T47D (cell line): ENCODE measurements around the gene GP2.
A peak's percentile ranks its signal among the peaks of the same experiment; 100 is the strongest.
"Not testable (repeated sequence)": the region's sequence is repeated elsewhere in the genome, so short reads cannot be mapped to it uniquely, and the experiment has no call there.

Experiments used
- DNase-seq, 2 experiments: peaks; one replicate each; pipeline versions ENCODE4 v3.0.0 to v3.0.0-alpha.2; 2011 to 2012; ENCODE audit warnings: low read depth in 1 of 2, low spot score in 1 of 2
- JUND ChIP-seq: IDR thresholded peaks from 2 replicates; pipeline ENCODE4 v1.6.1; 2012; ENCODE audit warnings: low read depth
- in situ Hi-C: cut with HindIII; loops from 2 replicates; pipeline ENCODE4 v1.10.0; 2016; ENCODE audit warnings: low sequenced_read_pairs, low pct_unique_long_range_greater_than_20kb

GP2 gene

DNA sequence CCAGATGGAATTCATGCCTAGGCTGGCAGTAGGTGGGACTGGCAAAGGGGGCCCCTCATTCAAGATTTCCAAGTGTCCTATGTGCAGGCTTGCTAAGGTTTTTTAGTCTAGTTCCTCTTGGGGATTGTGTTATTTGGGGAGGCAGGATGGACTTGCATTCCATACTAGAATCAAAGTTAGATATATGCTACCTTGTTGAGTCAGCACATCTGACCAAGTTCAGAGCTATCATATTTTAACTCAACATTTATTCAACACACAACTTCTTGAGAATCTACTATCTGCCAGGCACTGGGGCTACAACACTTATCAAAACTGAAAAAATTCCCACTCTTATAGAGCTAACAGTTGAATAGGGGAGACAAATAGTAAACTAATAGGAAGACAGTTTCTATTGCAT, 6.7 kb downstream of the GP2 start:
- no peak for DNase-seq
- no peak for TF ChIP-seq JUND
- in situ Hi-C loops: no loop called here

DNA sequence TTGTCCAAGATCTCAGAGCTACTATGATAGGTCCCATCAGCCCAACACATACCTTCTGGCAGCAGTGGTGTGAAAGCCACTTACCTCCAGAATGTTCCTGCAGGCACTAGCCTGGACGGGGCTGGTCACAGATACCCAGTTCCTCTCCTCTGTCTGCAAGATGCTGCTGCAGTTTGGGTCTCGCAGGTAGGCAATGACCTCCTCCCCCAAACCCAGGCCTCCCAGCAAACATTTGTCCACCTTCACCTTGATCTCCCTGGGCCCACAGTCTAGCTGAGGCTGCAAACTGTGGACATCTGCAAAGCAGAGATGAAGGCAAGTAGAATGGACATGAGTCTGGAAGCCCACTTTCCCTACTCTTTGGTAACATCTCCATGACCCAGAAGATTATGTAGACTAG, 7.1 kb downstream of the GP2 start:
- no peak for DNase-seq
- TF ChIP-seq JUND: no peak
- in situ Hi-C loops: no loop called here

DNA sequence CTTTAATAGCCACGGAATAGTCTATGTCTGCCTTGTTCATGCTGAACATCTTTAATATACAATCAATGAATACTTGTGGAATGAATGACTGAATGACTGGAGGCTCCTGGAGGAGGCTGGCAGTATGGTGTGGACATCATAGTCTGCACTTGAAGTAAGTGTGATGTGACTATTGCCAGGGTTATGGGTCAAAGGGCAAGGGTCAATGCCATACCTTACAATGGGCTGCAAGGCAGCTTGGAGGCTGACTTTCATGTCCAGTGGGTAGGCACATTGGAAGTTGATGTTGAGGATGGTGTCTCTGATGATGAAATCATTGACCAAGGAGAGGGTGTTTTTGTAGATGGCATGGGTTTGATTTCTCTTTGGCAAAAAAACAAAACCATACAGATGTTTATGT, 7.9 kb downstream of the GP2 start:
- no peak for DNase-seq
- in situ Hi-C loops: no loop called here
- TF ChIP-seq JUND: no peak

DNA sequence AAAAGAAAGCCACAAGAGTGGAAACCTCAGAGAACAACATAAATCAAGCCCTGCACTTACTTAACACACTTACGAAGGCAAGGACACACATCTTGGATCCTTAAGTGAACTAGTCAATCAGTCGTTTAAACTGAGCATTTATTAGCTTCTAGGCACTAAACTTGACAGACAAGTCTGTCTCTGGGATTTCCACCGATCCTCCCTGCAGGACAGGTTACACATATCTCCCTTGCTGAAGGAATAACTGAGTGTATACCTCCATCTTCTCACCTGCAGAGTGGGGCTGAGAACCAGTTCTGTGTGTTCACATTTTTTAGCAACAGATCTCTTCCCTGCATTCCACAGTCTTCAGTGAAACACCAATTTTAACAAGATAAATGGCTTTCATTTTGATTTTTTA, 8.9 kb downstream of the GP2 start:
- in situ Hi-C loops: no loop called here

DNA sequence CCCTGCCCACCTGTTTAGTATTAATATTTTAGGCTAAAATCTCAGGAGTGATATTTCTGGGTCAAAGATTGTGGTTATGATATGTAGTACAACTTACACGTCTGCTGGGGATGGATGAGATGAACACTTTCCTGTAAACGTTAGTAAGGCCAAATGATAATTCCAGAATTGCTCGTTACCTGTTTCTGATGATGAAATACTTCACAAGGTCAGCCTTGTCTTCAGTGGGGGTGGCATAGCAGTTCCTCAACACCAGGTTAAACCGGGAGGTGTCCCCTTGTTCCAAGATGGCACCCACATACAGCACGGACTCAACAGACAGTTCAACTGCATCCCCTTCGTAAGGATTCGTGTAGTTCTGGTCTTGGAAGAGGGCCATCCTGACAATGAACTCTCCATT, 9.3 kb downstream of the GP2 start:
- in situ Hi-C loops: no loop called here
- no peak for TF ChIP-seq JUND
- DNase-seq: no peak

More for the DNA sequence above, 8.9 kb downstream of the GP2 start:
- no peak for TF ChIP-seq JUND
- DNase-seq: peak in 1 of 2 experiments; percentile 14

DNA sequence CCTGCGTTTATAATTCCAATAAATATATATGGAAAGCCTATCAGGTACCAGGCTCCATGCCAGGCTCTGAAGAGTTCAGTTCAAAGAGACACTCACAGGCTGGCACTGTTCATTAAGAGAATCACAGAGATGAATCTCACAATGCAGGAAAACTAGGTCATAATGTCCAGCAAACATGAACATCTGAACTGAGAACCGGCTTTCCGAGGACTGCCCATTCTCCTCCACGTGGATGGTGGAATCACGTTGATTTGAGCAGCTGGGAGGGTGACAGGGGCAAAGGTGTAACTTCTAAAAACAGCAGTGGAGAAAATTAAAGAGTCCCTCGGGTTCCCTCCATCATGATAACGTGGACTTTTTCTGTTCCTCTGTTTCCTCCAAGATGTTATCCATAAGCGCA, 10.2 kb downstream of the GP2 start:
- in situ Hi-C loops: no loop called here
- no peak for DNase-seq
- TF ChIP-seq JUND: no peak

DNA sequence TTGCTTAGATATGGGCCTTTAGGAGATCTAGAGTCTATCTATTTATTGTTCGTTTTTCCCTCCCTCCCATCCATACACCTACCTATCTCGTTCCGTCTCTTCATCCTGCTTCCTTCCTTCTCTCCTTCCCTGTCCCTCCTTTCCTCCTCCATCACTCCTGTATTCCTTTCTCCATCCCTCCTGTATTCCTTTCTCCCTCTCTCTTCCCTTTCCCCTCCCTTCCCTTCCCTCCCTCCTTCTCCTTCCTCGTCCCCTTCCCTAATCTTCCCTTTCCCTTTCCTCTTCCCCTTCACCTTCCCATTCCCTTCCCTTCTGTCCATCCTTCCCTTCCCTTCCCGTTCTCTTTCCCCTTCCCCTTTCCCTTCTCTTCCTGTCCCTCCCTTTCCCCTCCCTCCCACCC, 10.6 kb downstream of the GP2 start:
- TF ChIP-seq JUND: no peak
- in situ Hi-C loops: no loop called here
- DNase-seq: no peak

DNA sequence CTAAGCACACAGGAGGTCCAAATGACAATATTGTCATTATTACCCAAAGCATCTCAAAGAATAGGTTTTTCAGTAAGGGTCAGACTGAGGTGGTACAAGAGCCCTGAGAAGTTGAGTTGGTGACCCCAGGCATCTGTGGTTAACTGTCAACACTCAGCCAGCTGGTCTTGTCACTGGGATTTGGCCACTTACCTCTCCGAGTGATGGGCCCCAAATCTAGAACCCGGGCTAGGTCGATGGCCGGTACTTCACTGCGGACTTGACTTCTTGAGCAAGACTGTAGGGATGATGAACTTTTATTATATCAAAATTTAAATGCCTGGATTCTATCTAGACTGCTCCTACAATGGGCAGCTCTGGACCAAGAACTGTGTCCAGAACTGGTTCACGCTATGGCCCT, 11.5 kb downstream of the GP2 start:
- no peak for TF ChIP-seq JUND
- DNase-seq: no peak
- in situ Hi-C loops: no loop called here

DNA sequence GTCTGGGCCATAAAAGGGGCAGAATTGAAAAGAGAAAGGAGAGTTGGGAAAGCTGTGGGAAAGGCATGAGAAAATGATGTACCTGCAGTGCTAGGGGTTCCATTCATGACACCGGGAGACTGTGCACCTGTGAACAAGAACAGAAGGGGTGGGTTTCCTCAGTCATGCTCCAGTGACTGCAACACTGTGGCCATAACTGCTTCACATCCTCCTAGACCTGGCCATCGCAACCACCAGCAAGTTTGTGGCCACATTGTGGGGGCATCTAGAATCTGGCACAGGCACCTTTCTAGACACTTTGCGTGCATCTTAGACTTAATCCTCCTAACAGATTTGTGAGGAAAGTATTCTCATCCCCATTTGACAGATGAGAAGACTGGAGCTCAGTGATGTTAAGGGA, 12.7 kb downstream of the GP2 start:
- no peak for DNase-seq
- TF ChIP-seq JUND: no peak
- in situ Hi-C loops: no loop called here

DNA sequence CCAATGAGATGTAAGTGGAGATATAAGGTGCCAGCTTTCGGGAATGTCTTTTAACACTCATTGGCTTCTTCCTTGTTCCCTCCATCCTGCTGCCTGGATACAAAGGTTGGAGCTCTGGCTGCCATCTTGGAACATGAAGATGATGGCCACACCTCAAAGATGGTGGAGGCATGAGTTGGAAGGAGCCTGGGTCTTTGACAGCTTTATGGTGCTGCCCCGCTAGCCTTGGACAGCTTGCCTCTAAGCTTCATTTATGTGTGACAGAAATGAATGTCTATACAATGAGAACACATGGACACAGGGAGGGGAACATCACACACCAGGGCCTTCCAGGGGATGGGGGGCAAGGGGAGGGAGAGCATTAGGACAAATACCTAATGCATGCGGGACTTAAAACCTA, 13.6 kb downstream of the GP2 start:
- no peak for TF ChIP-seq JUND
- DNase-seq: no peak
- in situ Hi-C loops: no loop called here

DNA sequence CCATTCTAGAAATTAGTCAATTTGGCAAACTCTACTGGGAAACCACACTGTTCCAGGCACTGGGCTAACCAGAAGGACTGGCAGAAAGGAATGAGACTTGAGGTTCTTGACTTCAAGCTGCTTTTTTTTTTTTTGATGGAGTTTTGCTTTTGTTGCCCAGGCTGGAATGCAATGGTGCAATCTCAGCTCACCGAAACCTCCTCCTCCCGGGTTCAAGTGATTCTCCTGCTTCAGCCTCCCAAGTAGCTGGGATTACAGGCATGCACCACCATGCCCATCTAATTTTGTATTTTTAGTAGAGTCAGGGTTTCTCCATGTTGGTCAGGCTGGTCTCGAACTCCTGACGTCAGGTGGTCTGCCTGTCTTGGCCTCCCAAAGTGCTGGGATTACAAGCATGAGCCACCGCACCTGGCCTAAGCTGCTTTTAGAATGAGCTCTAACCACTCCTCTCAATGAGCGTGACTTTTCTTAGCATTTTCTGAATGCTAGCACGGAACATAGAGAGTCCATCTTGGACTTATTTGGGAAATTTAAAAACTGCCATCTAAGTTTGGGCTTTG, 14.7 kb downstream of the GP2 start:
- in situ Hi-C loops, DNase-seq: not testable (repeated sequence)

DNA sequence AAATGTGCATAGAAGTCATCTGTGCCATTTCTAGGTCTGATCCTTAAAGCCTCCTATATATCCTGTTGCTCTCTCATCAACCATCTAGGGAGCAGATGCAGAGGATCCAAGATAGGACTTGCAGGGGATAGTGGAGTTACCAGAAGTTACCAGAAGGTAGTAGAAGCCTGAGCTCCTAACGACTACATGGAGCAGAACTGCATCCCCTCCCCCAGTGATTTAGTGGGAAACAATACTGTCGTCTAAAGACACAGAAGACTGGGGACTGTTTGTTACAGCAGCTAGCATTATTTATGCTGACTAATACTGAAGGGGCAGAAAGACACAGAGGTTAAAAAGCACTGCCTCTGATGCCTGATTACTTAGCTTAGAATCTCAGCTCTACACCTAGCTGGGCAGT, 15.8 kb downstream of the GP2 start:
- TF ChIP-seq JUND: no peak
- no peak for DNase-seq
- in situ Hi-C loops: no loop called here

DNA sequence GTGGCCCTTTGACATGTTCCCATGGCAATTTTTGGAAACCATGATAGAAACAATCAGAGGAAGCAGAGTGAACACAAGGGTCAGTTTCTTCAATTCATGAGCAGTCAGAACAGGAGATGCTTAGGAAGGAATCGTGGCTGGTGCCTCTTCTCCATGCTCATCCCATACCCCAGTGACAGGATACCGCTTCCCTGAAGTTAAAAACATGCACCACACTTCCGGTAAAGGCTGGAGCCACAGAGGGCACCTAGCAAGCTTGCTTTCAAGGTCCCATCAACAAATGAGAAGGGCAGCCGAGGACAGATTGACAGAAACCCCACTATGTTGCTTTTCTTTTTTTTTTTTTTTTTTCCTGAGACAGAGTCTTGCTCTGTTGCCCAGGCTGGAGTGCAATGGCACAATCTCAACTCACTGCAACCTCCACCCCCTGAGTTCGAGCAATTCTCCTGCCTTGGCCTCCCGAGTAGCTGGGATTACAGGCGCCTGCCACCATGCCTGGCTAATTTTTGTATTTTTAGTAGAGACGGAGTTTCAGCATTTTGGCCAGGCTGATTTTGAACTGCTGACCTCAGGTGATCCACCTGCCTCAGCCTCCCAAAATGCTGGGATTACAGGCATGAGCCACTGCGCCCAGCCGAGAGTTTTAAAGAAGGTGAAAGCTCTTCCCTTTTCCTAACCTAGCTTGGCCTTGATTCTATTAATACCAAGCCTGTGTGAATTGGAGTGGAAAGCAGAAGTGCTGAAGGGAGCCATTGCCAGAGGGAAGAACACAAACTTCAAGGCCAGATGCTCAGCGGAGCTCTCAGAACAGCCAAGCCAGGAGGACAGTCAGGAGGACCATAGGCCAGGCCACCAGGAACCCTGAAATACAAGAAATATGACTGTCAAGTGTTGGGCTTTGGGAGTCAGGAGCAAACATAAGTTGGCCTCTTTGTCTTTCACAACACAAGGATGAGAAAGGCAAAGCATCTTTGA, 16.6 kb downstream of the GP2 start:
- TF ChIP-seq JUND: no peak
- DNase-seq: no peak
- in situ Hi-C loops: no loop called here

DNA sequence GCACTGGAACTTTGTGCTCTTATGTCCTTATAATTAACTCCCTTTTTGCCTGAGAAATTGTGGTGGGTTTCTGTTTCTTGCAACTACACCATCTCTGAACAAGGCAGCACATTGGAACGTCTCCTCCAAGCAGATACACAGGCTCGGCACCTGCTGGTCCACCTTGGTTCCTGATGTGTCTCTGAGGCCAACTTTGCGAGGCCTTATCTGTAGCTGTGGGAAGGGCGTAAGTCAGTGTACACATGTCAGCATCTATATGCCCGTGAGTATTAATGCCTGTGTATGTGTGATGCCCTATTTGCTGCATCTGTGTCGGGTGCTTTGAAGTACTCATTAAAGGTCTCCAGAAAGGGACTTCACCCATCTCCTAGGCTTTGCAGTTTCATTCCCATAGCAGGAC, 17.5 kb downstream of the GP2 start:
- TF ChIP-seq JUND: no peak
- in situ Hi-C loops: no loop called here
- no peak for DNase-seq
